GM19397 (cell line): ENCODE data around the gene ATP11B.
"Not testable (repeated sequence)": the region's sequence is repeated elsewhere in the genome, so short reads cannot be mapped to it uniquely, and the experiment has no call there.

Source experiments
- ATAC-seq: cut with Tn5 transposase; IDR thresholded peaks from one replicate; pipeline ENCODE4 v1.9.1; 2021; ENCODE audit warnings: mild to moderate bottlenecking, moderate library complexity; ENCODE audit not compliant: unreplicated experiment

ATP11B gene

GRCh38 chr3:182794455-182795388, 1.4 kb downstream of the ATP11B start:
- no peak for ATAC-seq

GRCh38 chr3:182795389-182795782, 2.1 kb downstream of the ATP11B start:
- no peak for ATAC-seq

- ATAC-seq, result no peak
Observed at GRCh38 chr3:182796310-182796709, 3.0 kb downstream of the ATP11B start.

- no peak for ATAC-seq
Observed at GRCh38 chr3:182797876-182798275, 4.6 kb downstream of the ATP11B start.

GRCh38 chr3:182799143-182799542, 5.8 kb downstream of the ATP11B start:
- ATAC-seq, result not testable (repeated sequence)

- no peak for ATAC-seq
Observed at GRCh38 chr3:182800508-182800907, 7.2 kb downstream of the ATP11B start.

- no peak for ATAC-seq
Observed at GRCh38 chr3:182802413-182803390, 9.4 kb downstream of the ATP11B start.

GRCh38 chr3:182803596-182803995, 10.3 kb downstream of the ATP11B start:
- no peak for ATAC-seq

- ATAC-seq, result no peak
Observed at GRCh38 chr3:182807061-182807460, 13.8 kb downstream of the ATP11B start.

- ATAC-seq, result no peak
Observed at GRCh38 chr3:182808041-182808770, 14.9 kb downstream of the ATP11B start.

- no peak for ATAC-seq
Observed at GRCh38 chr3:182809531-182809930, 16.2 kb downstream of the ATP11B start.

- no peak for ATAC-seq
Observed at GRCh38 chr3:182810574-182811268, 17.4 kb downstream of the ATP11B start.

- no peak for ATAC-seq
Observed at GRCh38 chr3:182811269-182811596, 17.9 kb downstream of the ATP11B start.

- no peak for ATAC-seq
Observed at GRCh38 chr3:182812123-182812522, 18.8 kb downstream of the ATP11B start.

- ATAC-seq, result no peak
Observed at GRCh38 chr3:182814419-182815062, 21.2 kb downstream of the ATP11B start.

GRCh38 chr3:182816181-182816580, 22.9 kb downstream of the ATP11B start:
- ATAC-seq, result no peak

- no peak for ATAC-seq
Observed at GRCh38 chr3:182818296-182818978, 25.1 kb downstream of the ATP11B start.

GRCh38 chr3:182821221-182821981, 28.1 kb downstream of the ATP11B start:
- no peak for ATAC-seq

- ATAC-seq, result not testable (repeated sequence)
Observed at GRCh38 chr3:182822260-182822659, 29.0 kb downstream of the ATP11B start.
